Memory B cell (primary cell): ENCODE measurements around the gene ADAMTS3.

Experiments used
- ATAC-seq: fragments of 150-1000 bp; cut with Tn5 transposase; 2 replicates; pipeline ENCODE4 v1.10.0; 2021; ENCODE audit warnings: low read depth, mild to moderate bottlenecking, moderate library complexity
- DNase-seq, 2 donors: peaks; one replicate each; pipeline ENCODE4 v3.0.0; 2022; ENCODE audit warnings: low spot score in 2 of 2
- H3K27ac Mint-ChIP-seq: one replicate; pipeline ENCODE4 v1.8.0; 2022; ENCODE audit warnings: mild to moderate bottlenecking, moderate library complexity, mixed read lengths
- H3K27me3 Mint-ChIP-seq: one replicate; pipeline ENCODE4 v1.8.0; 2022; ENCODE audit warnings: mixed read lengths
- H3K36me3 Mint-ChIP-seq: one replicate; pipeline ENCODE4 v1.8.0; 2022; ENCODE audit warnings: mild to moderate bottlenecking, mixed read lengths
- H3K4me1 Mint-ChIP-seq: one replicate; pipeline ENCODE4 v1.8.0; 2022; ENCODE audit warnings: mixed read lengths
- H3K4me3 Mint-ChIP-seq: one replicate; pipeline ENCODE4 v1.8.0; 2022; ENCODE audit warnings: mild to moderate bottlenecking, moderate library complexity, mixed read lengths
- H3K9me3 Mint-ChIP-seq: one replicate; pipeline ENCODE4 v1.8.0; 2022; ENCODE audit warnings: mixed read lengths

Gene ADAMTS3

DNA sequence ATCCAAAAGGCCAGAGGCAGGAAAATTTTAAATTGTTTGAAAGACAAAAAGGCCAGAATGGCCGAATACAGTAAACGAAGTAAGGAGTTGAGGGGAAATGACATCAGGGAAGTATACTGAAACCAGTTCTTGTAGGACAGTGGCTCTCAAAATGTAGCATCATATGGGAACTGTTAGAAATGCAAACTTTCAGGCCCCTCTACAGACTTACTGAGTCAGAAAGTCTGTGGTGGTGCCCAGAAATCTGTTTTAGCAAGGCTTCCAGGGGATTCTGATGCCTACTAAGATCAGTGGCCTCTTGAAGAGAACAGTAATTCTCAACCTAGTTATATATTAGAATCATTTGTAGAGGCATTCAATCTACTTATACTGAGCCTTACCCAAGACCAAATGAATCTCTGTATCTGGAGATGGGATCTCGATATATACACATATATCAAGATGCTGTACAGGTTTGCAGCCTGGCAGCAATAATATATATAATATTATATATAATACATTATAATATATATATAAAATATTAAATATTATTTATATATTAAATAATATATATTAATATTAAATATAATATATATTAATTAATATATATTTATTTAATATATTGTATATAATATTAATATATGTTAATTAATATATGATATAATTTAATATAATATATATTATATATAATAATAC is 39.7 kb downstream of the ADAMTS3 start:
- Mint-ChIP-seq H3K27ac (no peak overlapping the region), H3K4me3 (no peak overlapping the region), H3K36me3 (no peaks in the 10 kb centered on the region), H3K27me3 (peaks cover 1% of the 10 kb centered on the region), H3K9me3 (no peaks in the 10 kb centered on the region), H3K4me1 (no peaks in the 10 kb centered on the region)
- ATAC-seq (no peak), DNase-seq (no peak)

DNA sequence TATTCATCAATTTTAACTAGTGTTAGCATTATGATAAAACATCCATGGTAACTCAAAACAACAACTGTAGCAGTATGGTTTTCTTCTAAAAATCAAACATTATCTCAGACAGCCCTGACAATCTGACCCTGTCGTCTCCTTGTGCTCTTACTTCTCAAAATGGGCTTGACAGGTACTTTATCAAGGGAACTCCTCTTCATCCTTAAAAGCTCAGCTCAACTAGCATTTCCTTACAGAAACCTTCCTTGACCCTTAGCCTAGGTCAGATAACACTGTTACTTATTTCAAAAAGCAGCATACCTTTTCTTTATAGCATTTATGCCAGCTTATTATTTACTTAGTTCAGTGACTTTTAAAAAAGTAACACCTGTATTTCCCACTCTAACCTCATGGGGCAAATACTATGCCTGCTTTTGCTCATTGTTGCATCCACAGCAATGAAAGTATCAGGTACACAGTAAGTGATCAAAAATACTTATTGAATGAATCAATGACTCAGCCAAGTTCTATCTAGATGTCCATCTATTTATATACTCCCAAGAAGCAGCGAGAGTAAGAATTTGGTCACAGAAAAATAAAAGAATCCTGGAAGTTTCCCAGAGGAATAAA is 41.9 kb downstream of the ADAMTS3 start:
- H3K27ac Mint-ChIP-seq = no peak overlapping the region
- no peaks in the 10 kb centered on the region for H3K36me3 Mint-ChIP-seq

DNA sequence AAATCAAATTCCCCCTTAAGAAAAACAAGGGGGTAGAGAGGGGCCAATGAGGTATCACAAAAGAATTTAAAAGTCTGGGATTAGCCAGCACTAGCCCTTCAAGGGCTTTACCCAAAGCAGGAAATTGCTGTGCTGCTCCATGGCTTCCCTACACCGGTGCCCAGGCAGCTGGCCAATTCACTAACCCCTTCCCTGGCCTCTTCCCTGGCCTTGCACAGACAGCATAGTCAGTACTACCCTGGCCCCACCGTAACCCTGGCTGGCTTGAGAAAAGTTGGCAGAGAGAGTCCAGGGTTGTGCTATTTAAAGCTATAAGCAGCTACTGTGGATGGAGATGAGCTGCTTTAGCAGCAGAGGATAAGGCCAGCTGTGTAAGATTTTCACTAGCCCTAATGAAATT is 43.1 kb downstream of the ADAMTS3 start:
- DNase-seq (no peak), ATAC-seq (no peak)
- H3K4me1 Mint-ChIP-seq = no peaks in the 10 kb centered on the region
- H3K4me3 Mint-ChIP-seq = no peak overlapping the region
- no peak overlapping the region for H3K27ac Mint-ChIP-seq
- no peaks in the 10 kb centered on the region for H3K36me3 Mint-ChIP-seq
- H3K9me3 Mint-ChIP-seq = no peaks in the 10 kb centered on the region
- H3K27me3 Mint-ChIP-seq = peaks cover 1% of the 10 kb centered on the region

More for the DNA sequence above, 41.9 kb downstream of the ADAMTS3 start:
- Mint-ChIP-seq H3K4me3 (no peak overlapping the region), H3K4me1 (no peaks in the 10 kb centered on the region), H3K9me3 (no peaks in the 10 kb centered on the region), H3K27me3 (peaks cover 1% of the 10 kb centered on the region)
- no peak for ATAC-seq
- no peak for DNase-seq

DNA sequence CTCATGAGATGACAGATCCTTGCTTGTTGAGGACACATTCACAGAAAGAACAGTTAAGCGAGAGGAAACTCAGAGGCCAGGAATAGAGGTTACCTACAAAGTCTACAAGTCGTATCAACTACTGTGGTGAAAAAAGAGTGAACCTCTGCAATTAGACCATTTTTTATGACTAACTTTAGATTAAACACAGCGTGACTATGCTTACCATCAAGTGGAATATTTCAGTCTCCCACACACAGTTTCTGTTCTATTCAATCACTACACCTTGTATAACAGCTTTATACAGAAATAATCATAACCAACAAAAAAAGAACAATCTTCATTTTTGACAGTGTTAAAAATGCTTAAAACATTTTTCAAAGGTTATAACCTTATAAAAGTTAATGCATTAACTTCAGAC is 46.6 kb downstream of the ADAMTS3 start:
- H3K27me3 Mint-ChIP-seq = peaks cover 1% of the 10 kb centered on the region
- H3K4me3 Mint-ChIP-seq = no peak overlapping the region
- DNase-seq = no peak
- peaks cover 1% of the 10 kb centered on the region for H3K9me3 Mint-ChIP-seq
- H3K36me3 Mint-ChIP-seq = no peaks in the 10 kb centered on the region
- ATAC-seq = no peak
- H3K27ac Mint-ChIP-seq = no peak overlapping the region
- no peaks in the 10 kb centered on the region for H3K4me1 Mint-ChIP-seq

DNA sequence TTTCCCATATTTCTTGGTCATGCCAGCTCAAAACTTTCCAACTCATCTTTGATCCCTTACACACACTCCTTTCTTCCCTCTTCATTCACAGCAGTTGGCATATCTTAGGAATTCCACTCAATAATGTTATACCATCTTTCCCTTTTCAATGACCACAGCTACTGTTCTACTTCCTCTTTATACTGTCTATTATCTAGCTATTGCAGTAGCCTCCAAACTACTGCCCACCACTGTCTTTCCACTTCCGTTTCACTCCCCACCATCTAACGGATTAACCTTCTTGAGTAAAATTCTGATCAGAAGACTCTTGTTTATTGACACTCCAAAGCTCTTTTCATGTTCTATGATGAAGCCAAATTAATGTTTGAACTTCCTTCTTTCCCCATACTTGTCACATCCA is 55.8 kb downstream of the ADAMTS3 start:
- Mint-ChIP-seq H3K9me3 (peaks cover 7% of the 10 kb centered on the region), H3K36me3 (no peaks in the 10 kb centered on the region), H3K4me3 (no peak overlapping the region), H3K27me3 (no peaks in the 10 kb centered on the region), H3K27ac (no peak overlapping the region), H3K4me1 (no peaks in the 10 kb centered on the region)
- no peak for DNase-seq
- ATAC-seq = no peak

DNA sequence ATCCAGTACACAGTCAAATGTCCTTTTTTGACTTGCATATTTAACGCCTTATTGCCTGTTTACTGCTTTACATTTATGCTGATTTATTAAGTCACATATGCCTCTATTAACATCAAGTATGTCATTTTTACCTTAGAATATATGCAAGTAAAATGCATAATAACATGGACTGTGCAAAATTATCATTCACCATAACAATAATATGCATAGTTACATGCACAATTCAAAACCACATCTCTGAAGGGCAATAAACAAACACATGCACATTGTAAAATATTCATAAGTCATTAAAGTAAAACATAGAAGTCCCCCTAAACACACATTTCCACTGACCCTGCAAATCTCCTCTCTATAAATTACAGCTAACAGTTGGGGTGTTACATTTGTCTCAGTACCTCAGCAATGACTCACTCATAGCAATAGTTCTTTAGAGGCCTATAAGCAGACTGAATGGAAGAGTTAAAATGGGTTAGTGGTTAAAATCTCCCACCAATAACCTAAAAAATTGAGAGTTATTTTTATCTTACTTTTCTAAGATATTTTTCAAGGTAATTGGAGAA is 61.1 kb downstream of the ADAMTS3 start:
- Mint-ChIP-seq H3K4me1 (no peaks in the 10 kb centered on the region), H3K9me3 (peaks cover 7% of the 10 kb centered on the region), H3K4me3 (no peak overlapping the region), H3K36me3 (no peaks in the 10 kb centered on the region), H3K27me3 (peaks cover 3% of the 10 kb centered on the region), H3K27ac (no peak overlapping the region)
- DNase-seq (no peak), ATAC-seq (no peak)

DNA sequence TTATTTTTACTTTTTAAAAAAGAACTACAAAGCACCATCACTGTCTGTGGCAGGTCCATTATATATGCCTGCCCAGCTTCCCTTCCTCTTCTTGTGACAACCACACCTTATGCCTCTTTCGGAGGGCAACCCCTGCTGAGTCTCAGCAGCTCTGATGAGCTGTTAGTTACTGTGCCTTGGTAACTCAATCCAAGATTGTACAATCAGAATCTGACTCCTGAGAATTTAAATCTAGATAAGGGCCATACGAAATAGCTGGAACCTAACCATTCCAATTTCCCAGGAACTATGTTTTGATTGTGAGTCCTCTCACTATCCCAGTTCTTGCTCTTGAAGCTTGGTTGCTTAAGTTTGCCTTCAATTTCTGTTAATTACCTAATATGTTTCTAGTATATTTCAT is 61.9 kb downstream of the ADAMTS3 start:
- Mint-ChIP-seq H3K27me3 (peaks cover 3% of the 10 kb centered on the region), H3K4me1 (no peaks in the 10 kb centered on the region), H3K27ac (no peak overlapping the region), H3K9me3 (peaks cover 7% of the 10 kb centered on the region), H3K4me3 (no peak overlapping the region), H3K36me3 (no peaks in the 10 kb centered on the region)
- no peak for ATAC-seq
- DNase-seq = no peak

DNA sequence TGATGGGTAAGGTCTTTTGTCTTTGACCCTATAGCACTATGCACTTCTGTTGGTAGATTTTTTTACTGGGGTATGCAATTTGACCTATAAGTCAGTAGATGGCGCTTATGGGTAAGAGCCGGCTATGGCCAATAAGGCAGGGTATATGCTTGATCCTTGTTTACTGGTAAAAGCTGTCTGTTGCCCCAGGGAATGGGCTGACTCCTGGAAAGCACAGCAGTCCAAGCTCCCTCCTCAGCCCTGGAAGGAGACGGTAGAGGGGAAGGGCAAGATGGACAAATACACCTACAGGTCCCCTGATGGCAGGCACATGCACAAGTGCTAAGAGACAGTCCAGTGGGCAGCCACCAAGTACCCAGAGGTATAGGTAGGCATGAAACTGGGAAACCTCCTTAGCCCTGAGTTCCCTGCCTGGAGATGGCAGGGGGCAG is 63.7 kb downstream of the ADAMTS3 start:
- no peaks in the 10 kb centered on the region for H3K4me1 Mint-ChIP-seq

DNA sequence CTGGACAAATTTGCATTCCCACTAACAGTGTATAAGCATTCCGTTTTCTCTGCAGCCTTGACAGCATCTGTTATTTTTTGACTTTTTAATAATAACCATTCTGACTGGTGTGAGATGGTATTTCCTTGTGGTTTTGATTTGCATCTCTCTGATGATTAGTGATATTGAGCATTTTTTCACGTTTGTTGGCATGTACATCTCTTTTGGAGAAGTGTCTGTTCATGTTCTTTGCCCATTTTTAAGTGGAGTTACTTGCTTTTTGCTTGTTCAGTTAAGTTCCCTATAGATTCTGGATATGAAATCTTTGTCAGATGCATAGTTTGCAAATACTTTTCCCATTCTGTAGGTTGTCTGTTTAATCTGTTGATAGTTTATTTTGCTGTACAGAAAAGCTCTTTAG is 68.8 kb downstream of the ADAMTS3 start:
- Mint-ChIP-seq H3K9me3 (peaks cover 3% of the 10 kb centered on the region), H3K27me3 (peaks cover 2% of the 10 kb centered on the region), H3K4me1 (no peaks in the 10 kb centered on the region), H3K27ac (no peak overlapping the region), H3K36me3 (no peaks in the 10 kb centered on the region), H3K4me3 (no peak overlapping the region)
- ATAC-seq (no peak), DNase-seq (no peak)

More for the DNA sequence above, 63.7 kb downstream of the ADAMTS3 start:
- DNase-seq (no peak), ATAC-seq (no peak)
- Mint-ChIP-seq H3K4me3 (no peak overlapping the region), H3K27ac (no peak overlapping the region), H3K9me3 (peaks cover 1% of the 10 kb centered on the region), H3K36me3 (no peaks in the 10 kb centered on the region), H3K27me3 (peaks cover 3% of the 10 kb centered on the region)

DNA sequence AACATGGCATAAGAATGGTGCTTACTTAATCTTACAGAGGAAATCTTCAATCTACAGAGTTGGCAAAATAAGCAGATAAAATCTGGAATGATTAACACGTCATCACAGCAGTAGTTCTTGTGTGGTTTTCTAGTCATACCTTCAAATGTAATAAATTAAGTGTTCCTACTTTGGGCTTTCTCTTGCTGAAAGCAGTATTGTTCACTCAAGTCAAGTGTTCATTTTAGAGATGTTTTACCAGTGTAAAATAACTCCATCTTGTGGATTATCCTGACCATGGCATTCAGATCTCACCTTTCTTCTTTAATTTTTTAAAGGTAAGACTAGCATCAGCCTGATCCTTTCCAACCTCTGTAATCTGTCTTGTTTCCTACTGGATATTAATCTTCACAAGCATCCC is 72.9 kb downstream of the ADAMTS3 start:
- no peaks in the 10 kb centered on the region for H3K4me1 Mint-ChIP-seq
- no peak overlapping the region for H3K27ac Mint-ChIP-seq
- no peak for DNase-seq
- peaks cover 2% of the 10 kb centered on the region for H3K36me3 Mint-ChIP-seq
- no peak overlapping the region for H3K4me3 Mint-ChIP-seq
- H3K9me3 Mint-ChIP-seq = peaks cover 10% of the 10 kb centered on the region
- no peak for ATAC-seq
- H3K27me3 Mint-ChIP-seq = no peaks in the 10 kb centered on the region

DNA sequence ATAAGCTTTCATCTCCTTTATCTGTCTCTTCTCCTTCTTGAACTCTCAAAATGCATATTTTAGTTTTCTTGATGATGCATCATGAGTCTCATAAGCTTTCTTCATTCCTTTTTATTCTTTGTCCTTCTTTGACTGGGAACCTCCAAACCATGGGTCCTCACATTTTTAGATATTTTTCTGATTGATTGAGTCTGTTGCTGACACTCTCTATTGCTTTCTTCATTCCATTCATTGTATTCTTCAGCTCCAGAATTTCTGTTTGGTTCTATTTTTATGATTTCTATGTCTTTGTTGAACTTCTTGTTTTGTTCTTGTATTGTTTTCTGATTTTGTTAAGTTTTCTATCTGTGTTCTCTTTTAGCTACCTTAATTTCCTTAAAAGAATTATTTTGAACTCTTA is 74.9 kb downstream of the ADAMTS3 start:
- H3K9me3 Mint-ChIP-seq = peaks cover 7% of the 10 kb centered on the region
- no peak for DNase-seq
- H3K27ac Mint-ChIP-seq = no peak overlapping the region
- no peak for ATAC-seq
- no peaks in the 10 kb centered on the region for H3K27me3 Mint-ChIP-seq
- H3K4me1 Mint-ChIP-seq = no peaks in the 10 kb centered on the region
- H3K36me3 Mint-ChIP-seq = peaks cover 2% of the 10 kb centered on the region
- H3K4me3 Mint-ChIP-seq = no peak overlapping the region

DNA sequence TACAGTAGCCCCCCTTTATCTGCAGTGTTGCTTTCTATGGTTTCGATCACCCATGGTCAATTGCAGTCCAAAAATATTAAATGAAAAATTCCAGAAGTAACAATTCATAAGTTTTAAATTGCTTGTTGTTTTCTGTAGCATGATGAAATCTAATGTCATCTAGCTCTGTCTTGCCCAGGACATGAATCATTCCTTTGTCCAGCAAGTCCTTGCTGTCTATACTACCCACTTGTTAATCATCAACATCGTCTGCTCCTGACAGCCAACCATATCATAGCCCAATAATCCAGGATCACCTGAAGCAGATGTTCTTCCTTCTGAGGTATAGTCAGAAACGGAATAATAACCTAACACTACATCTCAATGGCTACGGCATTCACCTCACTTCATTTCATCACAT is 79.8 kb downstream of the ADAMTS3 start:
- Mint-ChIP-seq H3K9me3 (peaks cover 6% of the 10 kb centered on the region), H3K27ac (no peak overlapping the region), H3K36me3 (peaks cover 2% of the 10 kb centered on the region), H3K4me3 (no peak overlapping the region), H3K27me3 (no peaks in the 10 kb centered on the region), H3K4me1 (no peaks in the 10 kb centered on the region)
- DNase-seq (no peak), ATAC-seq (no peak)

DNA sequence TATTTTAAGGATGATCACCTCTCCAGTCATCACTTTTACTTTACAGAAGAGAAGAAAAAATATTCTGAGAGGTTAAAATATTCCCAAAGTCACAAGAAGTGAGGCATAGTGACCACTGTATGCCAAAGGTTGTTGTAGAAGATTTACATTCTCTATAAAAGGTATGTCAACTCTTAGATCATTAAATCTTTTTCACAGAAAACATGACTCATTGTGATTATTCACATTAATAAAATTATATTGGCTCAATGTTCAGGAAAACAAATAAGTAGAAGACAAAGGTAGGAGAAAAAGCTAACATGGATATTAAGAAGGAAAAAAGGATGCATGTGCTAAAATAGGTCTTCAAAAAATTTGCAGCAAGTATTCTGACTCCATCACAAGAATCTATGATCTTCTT is 82.0 kb downstream of the ADAMTS3 start:
- Mint-ChIP-seq H3K36me3 (no peaks in the 10 kb centered on the region), H3K27ac (no peak overlapping the region), H3K27me3 (no peaks in the 10 kb centered on the region), H3K4me1 (no peaks in the 10 kb centered on the region), H3K9me3 (peaks cover 3% of the 10 kb centered on the region), H3K4me3 (no peak overlapping the region)
- DNase-seq (no peak), ATAC-seq (no peak)

DNA sequence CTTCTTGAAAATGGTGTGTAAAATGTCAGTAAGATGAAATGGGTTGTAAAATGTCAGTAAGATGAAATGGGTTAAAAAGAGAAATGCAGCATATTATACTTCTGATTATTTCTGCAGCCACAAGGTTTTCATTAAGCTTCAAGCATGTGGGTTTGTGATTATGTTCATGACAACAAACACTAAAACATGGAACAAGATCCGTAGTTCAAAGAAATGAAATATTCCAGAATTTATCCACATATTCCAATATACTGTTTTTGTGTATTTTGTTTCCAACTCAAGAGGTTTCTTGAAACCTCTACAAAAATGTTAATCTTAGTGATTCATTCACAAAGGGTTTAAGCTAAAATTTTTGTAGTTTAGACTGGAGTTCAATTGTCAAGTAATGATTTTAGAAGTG is 84.0 kb downstream of the ADAMTS3 start:
- no peaks in the 10 kb centered on the region for H3K4me1 Mint-ChIP-seq
- H3K9me3 Mint-ChIP-seq = peaks cover 3% of the 10 kb centered on the region
- no peaks in the 10 kb centered on the region for H3K27me3 Mint-ChIP-seq
- no peak overlapping the region for H3K4me3 Mint-ChIP-seq
- no peak for ATAC-seq
- no peaks in the 10 kb centered on the region for H3K36me3 Mint-ChIP-seq
- DNase-seq = no peak
- no peak overlapping the region for H3K27ac Mint-ChIP-seq

DNA sequence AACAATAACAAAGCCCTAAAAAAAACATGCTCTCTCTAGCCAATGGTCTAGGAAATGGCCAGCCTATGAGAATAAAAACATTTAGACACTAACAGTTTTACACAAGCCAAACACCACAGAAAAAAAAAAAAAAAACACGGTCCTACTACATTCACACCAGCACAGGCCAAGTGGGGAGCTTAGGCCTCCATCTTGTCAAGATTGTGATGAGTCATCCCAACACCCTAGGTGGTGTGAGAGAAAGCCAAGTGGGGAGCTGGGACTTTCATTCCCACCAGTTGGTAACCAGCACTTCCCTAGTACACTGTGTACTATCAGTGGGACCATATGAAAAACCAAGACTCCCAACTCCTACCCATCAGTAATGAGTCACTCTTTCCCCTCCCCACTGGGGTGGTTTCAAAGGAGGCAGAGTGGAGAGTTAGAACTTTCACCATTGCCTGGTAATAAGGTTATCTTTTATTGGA is 95.6 kb downstream of the ADAMTS3 start:
- peaks cover 2% of the 10 kb centered on the region for H3K9me3 Mint-ChIP-seq

More for the DNA sequence above, 95.6 kb downstream of the ADAMTS3 start:
- no peaks in the 10 kb centered on the region for H3K36me3 Mint-ChIP-seq
- ATAC-seq = no peak
- no peak overlapping the region for H3K27ac Mint-ChIP-seq
- no peaks in the 10 kb centered on the region for H3K4me1 Mint-ChIP-seq
- DNase-seq = no peak
- no peaks in the 10 kb centered on the region for H3K27me3 Mint-ChIP-seq
- H3K4me3 Mint-ChIP-seq = no peak overlapping the region
